ENCODE measurements around the gene CLCC1. TPM values are rescaled to one million over a fixed set of nuclear protein-coding genes. Genes with fewer than 3 reads are reported as not detected.
A peak's percentile ranks its signal among the peaks of the same experiment; 100 is the strongest.
"Not testable (repeated sequence)": the region's sequence is repeated elsewhere in the genome, so short reads cannot be mapped to it uniquely, and the experiment has no call there.

The CLCC1 gene, protein sequence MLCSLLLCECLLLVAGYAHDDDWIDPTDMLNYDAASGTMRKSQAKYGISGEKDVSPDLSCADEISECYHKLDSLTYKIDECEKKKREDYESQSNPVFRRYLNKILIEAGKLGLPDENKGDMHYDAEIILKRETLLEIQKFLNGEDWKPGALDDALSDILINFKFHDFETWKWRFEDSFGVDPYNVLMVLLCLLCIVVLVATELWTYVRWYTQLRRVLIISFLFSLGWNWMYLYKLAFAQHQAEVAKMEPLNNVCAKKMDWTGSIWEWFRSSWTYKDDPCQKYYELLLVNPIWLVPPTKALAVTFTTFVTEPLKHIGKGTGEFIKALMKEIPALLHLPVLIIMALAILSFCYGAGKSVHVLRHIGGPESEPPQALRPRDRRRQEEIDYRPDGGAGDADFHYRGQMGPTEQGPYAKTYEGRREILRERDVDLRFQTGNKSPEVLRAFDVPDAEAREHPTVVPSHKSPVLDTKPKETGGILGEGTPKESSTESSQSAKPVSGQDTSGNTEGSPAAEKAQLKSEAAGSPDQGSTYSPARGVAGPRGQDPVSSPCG
- 10 to 100 TPM; 21.2 to 33.7 (median 26.3) TPM for total RNA-seq

DNA sequence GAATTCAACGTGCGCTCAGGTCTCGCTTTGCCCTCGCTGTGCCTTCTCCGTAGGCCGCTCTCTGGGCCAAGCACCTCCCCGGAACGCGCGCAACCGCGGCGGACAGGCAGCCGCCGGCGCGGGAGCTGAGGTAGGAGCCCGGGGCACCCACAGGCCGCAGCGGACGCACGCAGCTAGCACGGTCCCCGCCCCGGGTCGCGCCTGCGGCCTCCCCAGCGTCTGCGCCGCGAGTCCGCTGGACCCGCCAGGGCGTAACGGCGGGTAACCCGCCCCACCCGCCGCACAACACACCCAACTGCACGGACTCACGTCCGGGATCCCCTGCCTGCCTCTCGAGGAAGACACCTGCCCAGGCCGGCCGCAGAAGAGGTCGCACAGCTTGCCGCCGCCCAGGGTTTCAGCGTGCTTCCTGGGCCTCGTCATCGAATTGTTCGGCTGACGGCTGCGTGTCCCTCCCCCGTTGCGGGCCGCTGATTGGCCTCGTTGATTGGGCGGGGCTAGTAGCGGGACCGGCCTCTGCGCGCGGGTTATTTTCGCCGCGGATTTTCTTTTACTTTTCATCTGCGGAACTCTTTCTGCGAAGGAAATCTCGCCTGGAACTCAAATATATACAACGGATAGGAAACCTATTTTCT, at the start of gene CLCC1:
Gene CLCC1, minus strand, starts transcription at position 433 of the 635 bp plus-strand sequence. CDS start 13,047 bp downstream, outside the sequence.
- WGBS, 10 experiments = 0 to 12% (median 1%) methylated on average over 4 to 53 of the region's 72 CpGs; no CpG with 5 or more reads in 3 of the 10 experiments

DNA sequence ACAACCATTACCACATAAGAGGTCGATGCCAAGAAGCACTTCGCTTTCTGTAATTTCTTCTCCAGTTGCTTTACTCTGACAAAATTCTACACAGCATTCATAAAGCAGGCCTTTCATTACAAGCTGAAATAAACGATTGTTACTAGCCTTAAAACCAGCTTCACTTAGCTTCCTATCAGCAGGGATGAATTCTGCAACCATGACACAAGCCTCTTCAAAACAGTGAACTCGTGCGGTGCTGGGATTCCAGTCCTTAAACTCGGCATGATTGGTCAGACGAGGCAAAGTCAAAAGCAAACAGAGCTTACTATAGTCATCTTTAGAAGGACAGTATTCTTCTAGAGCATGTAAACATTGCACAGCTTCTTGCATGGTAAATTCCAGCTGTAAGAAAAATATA, 48.1 kb upstream of the CLCC1 start:
- in situ Hi-C loops (cut with MboI; ENCODE audit: low pct_unique_long_range_greater_than_20kb in 2 of 9, low sequenced_read_pairs in 9 of 9, unreplicated experiment in 9 of 9) = no loop called here
- Histone ChIP-seq H3K4me1 (replicated peaks in 1 of 2) (no peaks in the 10 kb centered on the region), H3K4me3 (no peak overlapping the region), H3K27ac (no peak overlapping the region)
- 82 to 96% (median 91%) methylated on average over 5 to 7 of the region's 7 CpGs; no CpG with 5 or more reads in 2 of the 10 experiments for WGBS, 10 experiments
- ATAC-seq (replicated peaks in 6 of 8) = peak in 1 of 8 experiments; percentile 90

More for the DNA sequence above, at the start of gene CLCC1:
- in situ Hi-C loops (cut with MboI; ENCODE audit: low pct_unique_long_range_greater_than_20kb in 2 of 9, low sequenced_read_pairs in 9 of 9, unreplicated experiment in 9 of 9) = no loop called here
- peak; percentile 91 to 98 (median 96) for ATAC-seq (replicated peaks in 6 of 8)
- Histone ChIP-seq H3K4me1 (replicated peaks in 1 of 2) (peaks cover 8 to 14% of the 10 kb centered on the region in 2 donors), H3K4me3 (peak within 1 kb of the TSS; percentile 77 to 98 (median 82)), H3K27ac (peak within 1 kb of the TSS; percentile 93 to 94)

DNA sequence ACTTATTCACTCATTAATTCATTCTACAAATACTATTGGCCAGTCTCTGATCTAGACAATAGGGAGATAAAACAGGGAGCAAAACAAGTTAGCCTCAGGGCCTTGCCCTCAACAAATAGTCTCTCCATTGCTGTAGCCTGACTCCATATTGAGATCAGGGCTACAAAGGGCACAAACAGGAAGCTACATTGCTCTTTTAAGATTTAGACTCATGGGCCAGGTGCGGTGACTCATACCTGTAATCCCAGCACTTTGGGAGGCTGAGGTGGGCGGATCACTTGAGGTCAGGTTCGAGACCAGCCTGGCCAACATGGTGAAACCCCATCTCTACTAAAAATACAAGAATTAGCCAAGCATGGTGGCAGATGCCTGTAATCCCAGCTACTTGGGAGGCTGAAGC, 33.3 kb upstream of the CLCC1 start:
- H3K4me1 ChIP-seq (replicated peaks in 1 of 2); in situ Hi-C loops (cut with MboI; ENCODE audit: low pct_unique_long_range_greater_than_20kb in 2 of 9, low sequenced_read_pairs in 9 of 9, unreplicated experiment in 9 of 9); H3K27ac ChIP-seq; ATAC-seq (replicated peaks in 6 of 8); H3K4me3 ChIP-seq: not testable (repeated sequence)
- 93 to 100% (median 100%) methylated on average over 1 to 3 of the region's 3 CpGs; no CpG with 5 or more reads in 5 of the 10 experiments for WGBS, 10 experiments

DNA sequence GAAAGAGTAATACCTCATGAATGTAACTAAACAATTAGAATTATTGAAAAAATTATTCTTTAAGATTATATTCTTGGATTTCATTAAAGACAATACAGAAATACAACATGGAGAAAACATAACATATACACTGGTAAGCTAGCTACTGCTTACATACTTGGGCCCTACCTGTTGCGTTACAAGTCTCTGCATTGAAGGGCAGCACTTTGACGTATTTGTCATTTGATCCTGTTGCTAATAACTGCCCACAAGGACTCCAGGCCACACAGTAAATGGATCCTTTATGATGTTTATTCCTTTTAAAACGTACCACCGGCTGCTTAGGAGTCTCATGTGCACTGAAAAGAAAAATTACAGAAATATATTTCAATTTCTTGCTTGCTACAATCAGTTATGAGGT, 19.8 kb upstream of the CLCC1 start:
- Histone ChIP-seq H3K4me1 (replicated peaks in 1 of 2) (no peaks in the 10 kb centered on the region), H3K27ac (no peak overlapping the region), H3K4me3 (no peak overlapping the region)
- no peak for ATAC-seq (replicated peaks in 6 of 8)
- in situ Hi-C loops (cut with MboI; ENCODE audit: low pct_unique_long_range_greater_than_20kb in 2 of 9, low sequenced_read_pairs in 9 of 9, unreplicated experiment in 9 of 9) = no loop called here
- 24 to 96% (median 73%) methylated on average over 2 to 4 of the region's 4 CpGs; no CpG with 5 or more reads in 1 of the 10 experiments for WGBS, 10 experiments

DNA sequence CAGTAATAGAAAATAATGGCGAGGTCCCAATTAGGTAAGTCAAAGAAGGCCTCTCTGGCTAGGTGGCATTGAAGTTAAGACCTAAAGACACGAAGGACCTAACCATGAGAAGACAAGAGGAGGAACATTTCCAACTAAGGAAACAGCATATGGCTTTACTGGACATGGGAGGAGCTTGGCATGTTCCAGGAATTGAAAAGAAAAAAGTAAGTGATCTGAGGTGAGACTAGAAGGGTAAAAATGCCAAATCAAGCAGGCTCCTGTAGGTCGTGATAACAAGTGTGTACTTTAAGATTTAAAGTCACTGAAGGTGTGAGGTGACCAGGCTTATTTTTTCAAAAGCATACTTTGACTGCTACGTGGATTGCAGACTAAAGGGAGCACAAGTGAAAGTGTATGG, 13.4 kb upstream of the CLCC1 start:
- WGBS, 10 experiments = 71 to 98% (median 89%) methylated on average over 1 to 4 of the region's 4 CpGs
- no peak overlapping the region for H3K4me3 ChIP-seq
- no peak overlapping the region for H3K27ac ChIP-seq
- in situ Hi-C loops (cut with MboI; ENCODE audit: low pct_unique_long_range_greater_than_20kb in 2 of 9, low sequenced_read_pairs in 9 of 9, unreplicated experiment in 9 of 9) = no loop called here
- no peaks in the 10 kb centered on the region for H3K4me1 ChIP-seq (replicated peaks in 1 of 2)
- ATAC-seq (replicated peaks in 6 of 8) = no peak

DNA sequence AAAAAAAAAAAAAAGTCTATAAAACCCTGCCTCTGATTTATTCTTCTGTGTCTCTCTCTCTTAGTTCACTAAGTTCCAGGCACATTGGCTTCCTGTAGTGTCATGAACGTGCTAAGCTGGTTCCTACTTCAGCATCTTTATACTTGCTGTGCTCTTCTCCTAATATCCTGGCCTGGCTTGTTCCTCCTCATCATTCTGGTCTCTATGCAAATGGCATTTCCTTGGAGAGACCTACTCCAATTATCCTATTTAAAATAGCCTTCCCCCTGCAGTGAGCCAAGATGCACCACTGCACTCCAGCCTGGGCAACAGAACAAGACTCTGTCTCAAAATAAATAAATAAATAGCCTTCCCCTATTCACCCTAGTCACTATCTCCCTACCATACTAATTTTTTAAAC, 9.7 kb upstream of the CLCC1 start:
- in situ Hi-C loops (cut with MboI; ENCODE audit: low pct_unique_long_range_greater_than_20kb in 2 of 9, low sequenced_read_pairs in 9 of 9, unreplicated experiment in 9 of 9) = no loop called here
- WGBS, 10 experiments = 80 to 100% (median 89%) methylated on average over 1 of the region's 1 CpG; no CpG with 5 or more reads in 3 of the 10 experiments
- no peak for ATAC-seq (replicated peaks in 6 of 8)
- Histone ChIP-seq H3K4me1 (replicated peaks in 1 of 2) (no peaks in the 10 kb centered on the region), H3K4me3 (no peak overlapping the region), H3K27ac (no peak overlapping the region)

DNA sequence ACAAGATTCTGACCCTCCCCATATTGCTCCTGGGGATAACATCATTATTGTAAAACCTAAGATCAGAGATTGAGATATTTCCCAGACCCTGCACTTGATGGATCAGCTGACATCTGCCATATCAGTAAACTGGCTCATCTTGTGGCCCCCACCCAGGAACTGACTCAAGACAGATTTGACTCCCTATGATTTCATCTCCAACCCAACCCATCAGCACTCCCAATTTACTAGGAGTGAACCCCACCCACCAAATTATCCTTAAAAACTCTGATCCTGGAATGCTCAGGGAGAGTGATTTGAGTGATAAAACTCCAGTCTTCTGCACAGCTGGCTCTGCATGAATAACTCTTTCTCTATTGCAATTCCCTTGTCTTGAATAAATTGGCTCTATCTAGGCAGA, 6.1 kb upstream of the CLCC1 start:
- in situ Hi-C loops (cut with MboI; ENCODE audit: low pct_unique_long_range_greater_than_20kb in 2 of 9, low sequenced_read_pairs in 9 of 9, unreplicated experiment in 9 of 9) = no loop called here
- Histone ChIP-seq H3K27ac (no peak overlapping the region), H3K4me3 (no peak overlapping the region), H3K4me1 (replicated peaks in 1 of 2) (no peaks in the 10 kb centered on the region)
- ATAC-seq (replicated peaks in 6 of 8) = peak in 1 of 8 experiments; percentile 65

DNA sequence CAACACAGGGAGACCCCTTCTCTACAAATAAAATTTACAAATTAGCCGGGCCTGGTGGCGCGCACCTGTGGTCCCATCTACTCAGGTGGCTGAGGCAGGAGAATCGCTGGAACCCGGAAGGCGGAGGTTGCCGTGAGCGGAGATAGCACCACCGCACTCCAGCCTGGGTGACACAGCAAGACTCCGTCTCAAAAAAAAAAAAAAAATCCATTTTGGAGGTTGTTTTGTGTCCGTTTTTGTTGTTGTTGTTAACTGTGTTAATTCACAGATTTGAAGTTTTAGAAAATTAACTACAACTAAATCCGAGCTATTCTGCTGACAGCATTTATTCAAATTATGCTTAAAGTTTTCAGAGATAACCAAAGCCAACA, 618 bp downstream of the CLCC1 start:
- H3K4me3 ChIP-seq = peak overlapping the region; percentile 77 to 98 (median 82)
- H3K27ac ChIP-seq = peak overlapping the region; percentile 93 to 94
- in situ Hi-C loops (cut with MboI; ENCODE audit: low pct_unique_long_range_greater_than_20kb in 2 of 9, low sequenced_read_pairs in 9 of 9, unreplicated experiment in 9 of 9) = no loop called here
- ATAC-seq (replicated peaks in 6 of 8) = peak; percentile 6 to 24 (median 13)
- H3K4me1 ChIP-seq (replicated peaks in 1 of 2) = peaks cover 8 to 14% of the 10 kb centered on the region in 2 donors
- 0 to 13% (median 3%) methylated on average over 6 to 11 of the region's 12 CpGs; no CpG with 5 or more reads in 4 of the 10 experiments for WGBS, 10 experiments

DNA sequence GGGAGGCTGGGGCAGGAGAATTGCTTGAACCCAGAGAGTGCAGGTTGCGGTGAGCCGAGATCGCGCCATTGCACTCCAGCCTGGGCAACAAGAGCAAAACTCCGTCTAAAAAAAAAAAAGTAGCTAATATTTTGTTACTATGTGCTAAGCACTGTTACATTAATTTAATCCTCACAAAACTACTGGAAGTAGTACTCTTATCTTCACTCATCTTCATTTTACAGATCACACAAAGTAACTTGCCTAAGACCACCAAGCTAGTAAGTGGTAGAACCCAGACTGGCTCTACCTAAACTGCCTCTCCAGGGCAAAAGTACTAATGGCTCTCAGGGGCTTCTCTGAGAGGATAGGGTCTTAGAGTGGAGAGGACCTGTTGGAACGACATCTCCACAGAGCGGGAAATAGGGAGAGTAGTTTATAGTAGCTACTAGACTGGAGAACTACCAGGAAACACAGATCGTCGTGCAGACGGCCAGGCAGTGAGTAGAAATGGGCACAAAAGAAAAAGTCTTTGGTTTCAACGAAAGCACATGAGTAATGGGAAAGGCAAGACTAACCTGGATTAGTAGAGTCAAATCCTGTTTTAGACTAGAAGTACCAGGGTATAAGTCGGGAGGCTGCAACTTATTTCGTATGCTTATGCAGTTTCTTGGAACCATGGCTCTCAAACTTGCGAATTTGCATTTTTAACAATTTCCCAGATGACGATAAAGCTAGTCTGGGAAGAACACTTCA, 1.4 kb downstream of the CLCC1 start:
- Histone ChIP-seq H3K27ac (no peak overlapping the region), H3K4me3 (peak overlapping the region; percentile 77 to 98 (median 82)), H3K4me1 (replicated peaks in 1 of 2) (peaks cover 8 to 14% of the 10 kb centered on the region in 2 donors)
- 54 to 96% (median 66%) methylated on average over 4 to 15 of the region's 15 CpGs for WGBS, 10 experiments
- ATAC-seq (replicated peaks in 6 of 8) = no peak
- in situ Hi-C loops (cut with MboI; ENCODE audit: low pct_unique_long_range_greater_than_20kb in 2 of 9, low sequenced_read_pairs in 9 of 9, unreplicated experiment in 9 of 9) = no loop called here

DNA sequence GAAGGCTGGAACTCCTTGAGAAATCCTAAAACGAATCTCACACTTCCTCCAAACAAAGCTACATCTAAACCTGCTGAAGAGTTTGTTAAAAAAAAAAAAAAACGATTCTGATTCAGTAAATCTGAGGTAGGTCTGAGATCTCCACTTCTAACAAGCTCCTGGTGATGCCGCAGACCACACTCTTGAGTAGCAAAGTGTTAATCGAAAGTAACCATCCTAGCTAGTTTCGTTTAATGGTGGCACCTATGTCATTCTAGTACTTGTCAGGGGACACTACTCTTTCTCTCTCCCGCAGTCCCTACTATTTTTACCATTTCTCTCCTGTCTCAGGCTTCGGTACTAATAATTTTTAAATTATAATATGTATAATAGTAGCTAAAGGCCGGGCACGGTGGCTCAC, 2.1 kb downstream of the CLCC1 start:
- WGBS, 10 experiments = 64 to 100% (median 85%) methylated on average over 1 to 9 of the region's 9 CpGs
- in situ Hi-C loops (cut with MboI; ENCODE audit: low pct_unique_long_range_greater_than_20kb in 2 of 9, low sequenced_read_pairs in 9 of 9, unreplicated experiment in 9 of 9) = no loop called here

DNA sequence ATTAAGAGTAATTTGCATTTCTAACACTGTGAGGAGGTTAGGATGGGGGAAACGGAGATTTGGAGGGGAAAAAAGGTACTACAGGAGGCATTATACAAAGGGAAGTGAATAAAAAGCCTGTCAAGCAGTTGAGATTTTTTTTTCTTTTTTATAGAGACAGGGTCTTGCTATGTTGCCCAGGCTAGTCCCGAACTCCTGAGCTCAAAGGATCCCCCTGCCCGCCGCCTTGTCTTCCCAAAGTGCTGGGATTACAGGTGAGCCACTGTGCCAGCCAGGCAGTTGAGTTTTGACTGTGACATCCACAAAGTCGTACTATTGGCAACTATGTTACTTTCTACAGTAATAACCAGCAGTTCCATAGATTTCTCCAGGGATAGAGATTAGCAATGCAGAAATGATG, 2.6 kb downstream of the CLCC1 start:
- no peak for ATAC-seq (replicated peaks in 6 of 8)
- Histone ChIP-seq H3K4me3 (no peak overlapping the region), H3K27ac (no peak overlapping the region), H3K4me1 (replicated peaks in 1 of 2) (peaks cover 8 to 14% of the 10 kb centered on the region in 2 donors)
- 75 to 98% (median 93%) methylated on average over 1 to 5 of the region's 5 CpGs; no CpG with 5 or more reads in 2 of the 10 experiments for WGBS, 10 experiments
- in situ Hi-C loops (cut with MboI; ENCODE audit: low pct_unique_long_range_greater_than_20kb in 2 of 9, low sequenced_read_pairs in 9 of 9, unreplicated experiment in 9 of 9) = no loop called here

More for the DNA sequence above, 2.1 kb downstream of the CLCC1 start:
- Histone ChIP-seq H3K4me3 (no peak overlapping the region), H3K27ac (no peak overlapping the region), H3K4me1 (replicated peaks in 1 of 2) (peaks cover 8 to 14% of the 10 kb centered on the region in 2 donors)
- no peak for ATAC-seq (replicated peaks in 6 of 8)

DNA sequence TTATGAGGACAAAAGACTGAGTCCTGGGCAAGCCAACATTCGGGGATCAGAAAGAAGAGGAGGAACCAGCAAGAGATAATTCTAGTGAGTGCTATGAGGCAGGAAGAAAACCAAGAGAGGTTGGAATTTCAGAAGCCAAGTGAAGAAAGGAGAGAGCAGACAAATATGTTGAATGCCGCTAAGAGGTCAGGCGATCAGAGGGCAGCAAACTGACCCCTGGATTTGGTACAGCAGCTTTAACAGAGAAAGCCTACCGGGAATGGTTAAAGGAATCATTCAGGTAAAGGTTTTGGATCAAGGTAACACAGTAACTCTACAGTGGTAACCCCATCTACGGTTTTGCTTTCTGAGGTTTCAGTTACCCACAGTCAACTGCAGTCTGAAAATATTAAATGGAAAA, 5.4 kb downstream of the CLCC1 start:
- Histone ChIP-seq H3K4me1 (replicated peaks in 1 of 2) (peaks cover 8 to 10% of the 10 kb centered on the region in 2 donors), H3K4me3 (no peak overlapping the region), H3K27ac (no peak overlapping the region)
- ATAC-seq (replicated peaks in 6 of 8) = no peak
- in situ Hi-C loops (cut with MboI; ENCODE audit: low pct_unique_long_range_greater_than_20kb in 2 of 9, low sequenced_read_pairs in 9 of 9, unreplicated experiment in 9 of 9) = no loop called here
- WGBS, 10 experiments = 86 to 100% (median 92%) methylated on average over 2 to 5 of the region's 5 CpGs

DNA sequence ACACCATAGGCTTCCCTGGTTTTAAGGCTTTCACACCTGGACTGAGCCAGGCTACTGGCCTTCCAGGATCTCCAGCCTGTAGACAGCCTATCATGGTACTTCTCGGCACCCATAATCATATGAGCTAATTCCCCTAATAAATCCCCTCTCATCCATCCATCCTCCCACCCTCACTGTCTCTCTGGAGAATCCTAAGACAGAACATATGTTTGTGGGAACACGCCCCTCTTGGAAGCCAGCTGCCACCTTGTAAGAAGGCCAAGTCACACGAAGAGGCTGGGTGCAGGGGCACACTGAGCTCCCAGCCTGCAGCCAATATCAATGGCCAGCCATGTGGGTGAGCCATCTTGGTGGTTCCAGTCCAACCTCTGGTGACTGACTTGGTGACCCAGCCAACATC, 7.4 kb downstream of the CLCC1 start:
- Histone ChIP-seq H3K27ac (no peak overlapping the region), H3K4me1 (replicated peaks in 1 of 2) (no peaks in the 10 kb centered on the region), H3K4me3 (no peak overlapping the region)
- WGBS, 10 experiments = 80 to 100% (median 96%) methylated on average over 1 to 3 of the region's 3 CpGs; no CpG with 5 or more reads in 4 of the 10 experiments
- in situ Hi-C loops (cut with MboI; ENCODE audit: low pct_unique_long_range_greater_than_20kb in 2 of 9, low sequenced_read_pairs in 9 of 9, unreplicated experiment in 9 of 9) = no loop called here
- ATAC-seq (replicated peaks in 6 of 8) = no peak

Measured in motor neuron (in vitro differentiated cells).